Mucosa of descending colon (tissue), 3 donors: ENCODE results near the gene AFAP1. TPM values are rescaled to one million over a fixed set of nuclear protein-coding genes. Genes with fewer than 3 reads are reported as not detected.

Experiments
- ATAC-seq: fragments of 200-7000 bp; cut with Tn5 transposase; one replicate; pipeline ENCODE4 v1.9.1; 2020; ENCODE audit warnings: mild to moderate bottlenecking, moderate library complexity
- DNase-seq, 3 donors: peaks; one replicate each; pipeline ENCODE4 v3.0.0-alpha.2; 2020
- H3K36me3 ChIP-seq: fragments of 200-600 bp; one replicate; pipeline ENCODE4 v1.8.0; 2021; ENCODE audit warnings: low read depth, mild to moderate bottlenecking
- H3K4me1 ChIP-seq: fragments of 200-600 bp; one replicate; pipeline ENCODE4 v1.8.0; 2021; ENCODE audit warnings: low read depth, mild to moderate bottlenecking
- H3K4me3 ChIP-seq: fragments of 200-600 bp; one replicate; pipeline ENCODE4 v1.8.0; 2021; ENCODE audit warnings: mild to moderate bottlenecking
- H3K9me3 ChIP-seq: fragments of 200-600 bp; one replicate; pipeline ENCODE4 v1.8.0; 2021; ENCODE audit warnings: mild to moderate bottlenecking
- CTCF ChIP-seq: fragments of 200-600 bp; IDR thresholded peaks from one replicate; pipeline ENCODE4 v1.8.0; 2022; ENCODE audit warnings: antibody characterized with exemption, mild to moderate bottlenecking
- intact Hi-C, 2 donors: fragments of 100-400 bp; cut with DNase I in 1 of 2; cut with micrococcal nuclease in 1 of 2; formaldehyde crosslinking; loops; one replicate each; pipeline versions ENCODE4 v1.11.0 to v1.11.1; 2022; cut with DNase I, micrococcal nuclease
- total RNA-seq, 3 donors: library from RNA; stranded (reverse); fragmentation: NEBNext Ultra II Directional in 2 of 3; extraction: Animal tissue kit (Norgen Biotek cat#: 25700) in 2 of 3; gene quantifications; one replicate each; pipeline versions ENCODE4 v1.2.1 to v1.2.4, GENCODE V29; 2021 to 2023
- donor health status: DM: no; HTN: no; CAD: no; lungs with moderate emphysema.
- donor health status: DM: no; HTN: no; CAD: no.
- donor health status: DM: no; HTN: yes; CAD: no.

Gene AFAP1
- total RNA-seq, 3 donors from 2014 or later = 31.4 to 59.1 (median 37.1) TPM

- Histone ChIP-seq H3K4me3 (no peak overlapping the region), H3K36me3 (no peaks in the 10 kb centered on the region), H3K9me3 (no peaks in the 10 kb centered on the region), H3K4me1 (peaks cover 44% of the 10 kb centered on the region)
- DNase-seq = peak in 2 of 3 donors; percentile 20 to 57
- peak; percentile 22 for ATAC-seq
- no peak for TF ChIP-seq CTCF
- intact Hi-C loops = no loop called here
These were observed 44.7 kb upstream of the AFAP1 start for GRCh38 chr4:7984286-7984925.

- ATAC-seq (peak; percentile 57), DNase-seq (peak; percentile 71 to 79 (median 78))
- Histone ChIP-seq H3K4me3 (no peak overlapping the region), H3K9me3 (no peaks in the 10 kb centered on the region), H3K4me1 (peaks cover 53% of the 10 kb centered on the region), H3K36me3 (no peaks in the 10 kb centered on the region)
- intact Hi-C loops = no loop called here
- no peak for TF ChIP-seq CTCF
These were observed 43.6 kb upstream of the AFAP1 start for GRCh38 chr4:7983296-7983695.

- intact Hi-C loops = no loop called here
- Histone ChIP-seq H3K4me3 (no peak overlapping the region), H3K4me1 (peaks cover 66% of the 10 kb centered on the region), H3K36me3 (peaks cover 3% of the 10 kb centered on the region), H3K9me3 (no peaks in the 10 kb centered on the region)
- TF ChIP-seq CTCF = no peak
- ATAC-seq (peak; percentile 46), DNase-seq (peak; percentile 51 to 73 (median 63))
These were observed 42.2 kb upstream of the AFAP1 start for GRCh38 chr4:7981738-7982394.

GRCh38 chr4:7980036-7980435 is 40.4 kb upstream of the AFAP1 start:
- no peak for DNase-seq
- Histone ChIP-seq H3K4me3 (no peak overlapping the region), H3K4me1 (peaks cover 66% of the 10 kb centered on the region), H3K36me3 (peaks cover 3% of the 10 kb centered on the region), H3K9me3 (no peaks in the 10 kb centered on the region)
- intact Hi-C loops = no loop called here
- no peak for ATAC-seq
- TF ChIP-seq CTCF = no peak

- peaks cover 3% of the 10 kb centered on the region for H3K36me3 ChIP-seq
- no peak for TF ChIP-seq CTCF
- no peak for DNase-seq
- no peak for ATAC-seq
- peaks cover 66% of the 10 kb centered on the region for H3K4me1 ChIP-seq
- H3K4me3 ChIP-seq = no peak overlapping the region
- intact Hi-C loops = no loop called here
- no peaks in the 10 kb centered on the region for H3K9me3 ChIP-seq
These were observed 39.9 kb upstream of the AFAP1 start for GRCh38 chr4:7979652-7979968.
